HG02852 (cell line): ENCODE measurements around the gene PLEKHG4.

Experiments
- ATAC-seq: cut with Tn5 transposase; IDR thresholded peaks from one replicate; pipeline ENCODE4 v1.9.1; 2021; ENCODE audit warnings: mild to moderate bottlenecking, moderate library complexity; ENCODE audit not compliant: unreplicated experiment

Gene PLEKHG4

GRCh38 chr16:67326472-67327309, 47.4 kb downstream of the PLEKHG4 start, which contains the start of the genes KCTD19 and LRRC36:
Gene KCTD19 (minus strand): TSS chr16:67326741. CDS start chr16:67326707, 34 bp downstream.
Gene LRRC36 (plus strand): TSS chr16:67326815. CDS start chr16:67326863, 48 bp downstream.
- ATAC-seq: no peak

- no peak for ATAC-seq
Measured at GRCh38 chr16:67327743-67328142, 48.4 kb downstream of the PLEKHG4 start.

GRCh38 chr16:67329901-67330300, 50.6 kb downstream of the PLEKHG4 start:
- ATAC-seq: no peak

- no peak for ATAC-seq
Measured at GRCh38 chr16:67333315-67333714, 54.0 kb downstream of the PLEKHG4 start.

GRCh38 chr16:67336116-67336515, 56.8 kb downstream of the PLEKHG4 start:
- no peak for ATAC-seq

- no peak for ATAC-seq
Measured at GRCh38 chr16:67336648-67337047, 57.3 kb downstream of the PLEKHG4 start.
